Left ventricle myocardium inferior (tissue), 1 donor: ENCODE results near the gene DNLZ. TPM values are rescaled to one million over a fixed set of nuclear protein-coding genes. Genes with fewer than 3 reads are reported as not detected.
A peak's percentile ranks its signal among the peaks of the same experiment; 100 is the strongest.

Source experiments
- DNase-seq: peaks from one replicate; pipeline ENCODE4 v3.0.0-alpha.2; 2020
- H3K27ac ChIP-seq: fragments of 200-600 bp; replicated peaks from 2 replicates; pipeline ENCODE4 v1.8.0; 2021
- H3K27me3 ChIP-seq: fragments of 200-600 bp; 2 replicates; pipeline ENCODE4 v1.8.0; 2021; ENCODE audit warnings: low read depth
- H3K36me3 ChIP-seq: fragments of 200-600 bp; 2 replicates; pipeline ENCODE4 v1.8.0; 2021
- H3K4me1 ChIP-seq: fragments of 200-600 bp; 2 replicates; pipeline ENCODE4 v1.8.0; 2021
- H3K4me3 ChIP-seq: fragments of 200-600 bp; 2 replicates; pipeline ENCODE4 v1.8.0; 2021; ENCODE audit warnings: mild to moderate bottlenecking, moderate library complexity
- H3K9me3 ChIP-seq: fragments of 200-600 bp; replicated peaks from 2 replicates; pipeline ENCODE4 v1.8.0; 2021
- CTCF ChIP-seq: fragments of 200-600 bp; IDR thresholded peaks from 2 replicates; pipeline ENCODE4 v1.8.0; 2021; ENCODE audit warnings: antibody characterized with exemption, mild to moderate bottlenecking, borderline replicate concordance
- intact Hi-C: fragments of 100-400 bp; cut with micrococcal nuclease; formaldehyde crosslinking; loops from one replicate; pipeline ENCODE4 v1.11.0; 2022
- total RNA-seq: library from RNA; stranded (reverse); fragmentation: NEBNext Ultra II Directional; extraction: Animal tissue kit (Norgen Biotek cat#: 25700); gene quantifications from one replicate; pipeline ENCODE4 v1.2.1, GENCODE V29; 2021
- donor health status: DM: no; HTN: yes; CAD: no; lungs with severe emphysema.

DNLZ gene
- total RNA-seq, 1 donor from 2014 or later = 37.6 TPM

GRCh38 chr9:136367296-136368145 is 4.0 kb upstream of the DNLZ start:
- no peak for DNase-seq
- TF ChIP-seq CTCF = no peak
- Histone ChIP-seq H3K27me3 (no peaks in the 10 kb centered on the region), H3K36me3 (no peaks in the 10 kb centered on the region), H3K9me3 (no peaks in the 10 kb centered on the region), H3K27ac (no peak overlapping the region), H3K4me1 (peaks cover 12% of the 10 kb centered on the region), H3K4me3 (no peak overlapping the region)
- intact Hi-C loops = no loop called here

GRCh38 chr9:136366826-136367225 is 3.3 kb upstream of the DNLZ start:
- Histone ChIP-seq H3K9me3 (no peaks in the 10 kb centered on the region), H3K4me1 (peaks cover 19% of the 10 kb centered on the region), H3K27ac (no peak overlapping the region), H3K27me3 (no peaks in the 10 kb centered on the region), H3K4me3 (no peak overlapping the region), H3K36me3 (no peaks in the 10 kb centered on the region)
- intact Hi-C loops = no loop called here
- DNase-seq = no peak
- no peak for TF ChIP-seq CTCF

DNA sequence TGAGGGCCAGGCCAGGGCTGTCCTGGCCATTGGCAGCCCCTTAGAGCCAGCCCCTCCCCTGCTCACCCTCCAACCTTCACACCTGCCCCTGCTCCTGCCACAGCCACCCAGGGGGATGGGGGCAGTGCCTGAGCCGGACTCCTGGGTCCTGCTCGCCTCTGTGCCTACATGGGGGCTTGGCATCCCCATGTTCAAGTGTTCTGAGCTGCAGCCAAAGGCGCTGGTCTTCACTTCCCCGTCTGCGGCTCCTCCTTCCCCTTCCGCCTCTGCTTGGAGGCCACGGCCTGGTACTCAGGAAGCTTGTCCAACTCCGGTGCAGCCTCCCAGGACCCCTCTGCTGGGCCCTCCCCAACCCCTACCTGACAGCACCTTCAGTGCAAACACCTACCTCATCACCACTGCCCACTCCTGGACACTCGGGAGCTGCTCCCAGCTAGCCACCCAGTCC is 2.3 kb upstream of the DNLZ start:
- no peak for TF ChIP-seq CTCF

GRCh38 chr9:136364942-136365774 is 1.6 kb upstream of the DNLZ start:
- intact Hi-C loops = no loop called here
- Histone ChIP-seq H3K27ac (no peak overlapping the region), H3K9me3 (no peaks in the 10 kb centered on the region), H3K36me3 (no peaks in the 10 kb centered on the region), H3K4me3 (no peak overlapping the region), H3K27me3 (no peaks in the 10 kb centered on the region), H3K4me1 (peaks cover 36% of the 10 kb centered on the region)
- TF ChIP-seq CTCF = no peak
- no peak for DNase-seq

More for the DNA sequence above, 2.3 kb upstream of the DNLZ start:
- H3K27ac ChIP-seq = no peak overlapping the region
- no peak overlapping the region for H3K4me3 ChIP-seq
- H3K9me3 ChIP-seq = no peaks in the 10 kb centered on the region
- DNase-seq = no peak
- no peaks in the 10 kb centered on the region for H3K27me3 ChIP-seq
- no peaks in the 10 kb centered on the region for H3K36me3 ChIP-seq
- intact Hi-C loops = no loop called here
- peaks cover 29% of the 10 kb centered on the region for H3K4me1 ChIP-seq

GRCh38 chr9:136363949-136364748 is 605 bp upstream of the DNLZ start:
- no peak for DNase-seq
- peak; percentile 35 for TF ChIP-seq CTCF
- intact Hi-C loops = no loop called here
- Histone ChIP-seq H3K4me3 (peak overlapping the region; percentile 81), H3K27ac (no peak overlapping the region), H3K36me3 (no peaks in the 10 kb centered on the region), H3K27me3 (no peaks in the 10 kb centered on the region), H3K4me1 (peaks cover 36% of the 10 kb centered on the region), H3K9me3 (no peaks in the 10 kb centered on the region)
